HEK293 (cell line): ENCODE results near the gene GLCE.
A peak's percentile ranks its signal among the peaks of the same experiment; 100 is the strongest.

Experiments
- CTCF ChIA-PET: fragments of 350-600 bp; formaldehyde crosslinking; extraction: SDS; loops from one replicate; lab custom pipeline; 2021; ENCODE audit warnings: antibody characterized with exemption; lab: Yijun Ruan, JAX
- POLR2A ChIA-PET: fragments of 300-600 bp; formaldehyde crosslinking; extraction: SDS; loops from one replicate; lab custom pipeline; 2020; ENCODE audit warnings: antibody characterized with exemption, inconsistent platforms; lab: Yijun Ruan, JAX
- H3K27ac ChIP-seq: fragments of 200-500 bp; sonication (Bioruptor generic); 2 replicates; pipeline ENCODE4 v1.5.1; 2014; ENCODE audit warnings: low read depth, low read length, control low read depth, inconsistent platforms; ENCODE audit errors: extremely low read depth
- H3K36me3 ChIP-seq, 2 experiments: fragments of 200-500 bp in 1 of 2; sonication (Bioruptor generic) in 1 of 2; 1 replicate in 1 of 2; 2 replicates in 1 of 2; pipeline ENCODE4 v1.5.1; 2014 to 2017; ENCODE audit warnings: inconsistent platforms in 2 of 2, low read length in 2 of 2; ENCODE audit not compliant: control insufficient read depth in 2 of 2, insufficient read depth in 1 of 2
- H3K4me1 ChIP-seq: fragments of 200-500 bp; sonication (Bioruptor generic); 2 replicates; pipeline ENCODE4 v1.5.1; 2014; ENCODE audit warnings: mild to moderate bottlenecking, low read length, inconsistent platforms; ENCODE audit not compliant: control insufficient read depth, insufficient read depth
- H3K4me3 ChIP-seq: 2 replicates; pipeline ENCODE4 v1.5.1; 2011; ENCODE audit warnings: low read depth, mild to moderate bottlenecking, control low read depth, low read length, moderate library complexity
- H3K9me3 ChIP-seq: fragments of 200-500 bp; sonication (Bioruptor generic); 2 replicates; pipeline ENCODE4 v1.5.1; 2014; ENCODE audit warnings: low read depth, low read length, inconsistent platforms; ENCODE audit not compliant: control insufficient read depth, insufficient read depth
- FEZF1 ChIP-seq: fragments of 450-650 bp; formaldehyde crosslinking; IDR thresholded peaks from 2 replicates; pipeline ENCODE4 v1.5.1; 2016; ENCODE audit warnings: missing biosample characterization, missing genetic modification characterization
- GFI1B ChIP-seq: fragments of 450-650 bp; formaldehyde crosslinking; IDR thresholded peaks from 2 replicates; pipeline ENCODE4 v1.5.1; 2016; ENCODE audit warnings: missing biosample characterization, missing genetic modification characterization
- SP7 ChIP-seq: fragments of 450-650 bp; formaldehyde crosslinking; IDR thresholded peaks from 2 replicates; pipeline ENCODE4 v1.5.1; 2016; ENCODE audit warnings: missing biosample characterization, missing genetic modification characterization
- TRIM28 ChIP-seq: IDR thresholded peaks from 2 replicates; pipeline ENCODE4 v1.6.1; 2011; ENCODE audit warnings: low read length, control low read depth, borderline replicate concordance
- ZFP3 ChIP-seq: fragments of 450-650 bp; formaldehyde crosslinking; IDR thresholded peaks from 2 replicates; pipeline ENCODE4 v1.5.1; 2016; ENCODE audit warnings: low read depth, missing biosample characterization, missing genetic modification characterization
- ZFP69B ChIP-seq: fragments of 450-650 bp; formaldehyde crosslinking; IDR thresholded peaks from 2 replicates; pipeline ENCODE4 v1.5.1; 2016; ENCODE audit warnings: missing biosample characterization, missing genetic modification characterization
- ZNF211 ChIP-seq: fragments of 450-650 bp; formaldehyde crosslinking; IDR thresholded peaks from 2 replicates; pipeline ENCODE4 v1.5.1; 2016; ENCODE audit warnings: low read depth, missing biosample characterization, missing genetic modification characterization
- ZNF426 ChIP-seq: fragments of 450-650 bp; formaldehyde crosslinking; IDR thresholded peaks from 2 replicates; pipeline ENCODE4 v1.5.1; 2017; ENCODE audit warnings: missing biosample characterization, missing genetic modification characterization, mild to moderate bottlenecking, inconsistent platforms, moderate library complexity
- ZNF558 ChIP-seq: fragments of 450-650 bp; formaldehyde crosslinking; IDR thresholded peaks from 2 replicates; pipeline ENCODE4 v1.5.1; 2016; ENCODE audit warnings: missing biosample characterization, missing genetic modification characterization
- ZNF701 ChIP-seq: fragments of 450-650 bp; formaldehyde crosslinking; IDR thresholded peaks from 2 replicates; pipeline ENCODE4 v1.5.1; 2016; ENCODE audit warnings: missing biosample characterization, missing genetic modification characterization
- ZNF792 ChIP-seq: fragments of 450-650 bp; formaldehyde crosslinking; IDR thresholded peaks from 2 replicates; pipeline ENCODE4 v1.5.1; 2016; ENCODE audit warnings: missing biosample characterization, missing genetic modification characterization
- TF ChIP-seq, protein P1 (sequence below): fragments of 450-650 bp; formaldehyde crosslinking; IDR thresholded peaks from 2 replicates; pipeline ENCODE4 v1.5.1; 2016; ENCODE audit warnings: missing biosample characterization, missing genetic modification characterization
- TF ChIP-seq, protein P2 (sequence below): fragments of 450-650 bp; formaldehyde crosslinking; IDR thresholded peaks from 2 replicates; pipeline ENCODE4 v1.5.1; 2016; ENCODE audit warnings: missing biosample characterization, missing genetic modification characterization
- TF ChIP-seq, protein P3 (sequence below): fragments of 450-650 bp; formaldehyde crosslinking; IDR thresholded peaks from 2 replicates; pipeline ENCODE4 v1.5.1; 2016; ENCODE audit warnings: missing biosample characterization, missing genetic modification characterization
- TF ChIP-seq, protein P4 (sequence below): fragments of 450-650 bp; formaldehyde crosslinking; IDR thresholded peaks from 2 replicates; pipeline ENCODE4 v1.5.1; 2016; ENCODE audit warnings: missing biosample characterization, missing genetic modification characterization
- TF ChIP-seq, protein P5 (sequence below): fragments of 450-650 bp; formaldehyde crosslinking; IDR thresholded peaks from 2 replicates; pipeline ENCODE4 v1.5.1; 2016; ENCODE audit warnings: missing biosample characterization, missing genetic modification characterization

GLCE gene

DNA sequence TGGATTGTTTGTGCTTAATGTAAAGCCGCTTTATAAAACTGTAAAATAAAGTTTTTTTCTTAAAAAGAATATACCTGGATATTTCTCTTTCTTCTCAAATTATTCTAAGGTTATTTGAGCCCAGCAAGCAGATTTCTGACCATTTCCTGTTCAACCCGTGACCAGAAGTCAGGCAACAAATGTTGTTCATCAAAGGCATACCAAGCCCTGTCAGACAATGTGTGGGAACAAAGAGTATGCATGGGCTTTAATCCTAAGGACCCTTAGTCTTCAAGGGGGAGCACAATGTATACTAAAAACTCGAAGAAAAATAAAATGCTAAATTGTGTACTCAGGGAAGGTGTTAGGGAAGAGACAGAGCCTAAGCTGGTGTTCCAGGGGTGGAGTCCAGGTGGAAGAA is 111.7 kb downstream of the GLCE start (continued):
- TF ChIP-seq, protein P1, sequence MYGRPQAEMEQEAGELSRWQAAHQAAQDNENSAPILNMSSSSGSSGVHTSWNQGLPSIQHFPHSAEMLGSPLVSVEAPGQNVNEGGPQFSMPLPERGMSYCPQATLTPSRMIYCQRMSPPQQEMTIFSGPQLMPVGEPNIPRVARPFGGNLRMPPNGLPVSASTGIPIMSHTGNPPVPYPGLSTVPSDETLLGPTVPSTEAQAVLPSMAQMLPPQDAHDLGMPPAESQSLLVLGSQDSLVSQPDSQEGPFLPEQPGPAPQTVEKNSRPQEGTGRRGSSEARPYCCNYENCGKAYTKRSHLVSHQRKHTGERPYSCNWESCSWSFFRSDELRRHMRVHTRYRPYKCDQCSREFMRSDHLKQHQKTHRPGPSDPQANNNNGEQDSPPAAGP: no peak
- no peak for TF ChIP-seq ZNF211 (tag by site-specific recombination)
- TF ChIP-seq GFI1B (tag by site-specific recombination): no peak
- TF ChIP-seq, protein P2, sequence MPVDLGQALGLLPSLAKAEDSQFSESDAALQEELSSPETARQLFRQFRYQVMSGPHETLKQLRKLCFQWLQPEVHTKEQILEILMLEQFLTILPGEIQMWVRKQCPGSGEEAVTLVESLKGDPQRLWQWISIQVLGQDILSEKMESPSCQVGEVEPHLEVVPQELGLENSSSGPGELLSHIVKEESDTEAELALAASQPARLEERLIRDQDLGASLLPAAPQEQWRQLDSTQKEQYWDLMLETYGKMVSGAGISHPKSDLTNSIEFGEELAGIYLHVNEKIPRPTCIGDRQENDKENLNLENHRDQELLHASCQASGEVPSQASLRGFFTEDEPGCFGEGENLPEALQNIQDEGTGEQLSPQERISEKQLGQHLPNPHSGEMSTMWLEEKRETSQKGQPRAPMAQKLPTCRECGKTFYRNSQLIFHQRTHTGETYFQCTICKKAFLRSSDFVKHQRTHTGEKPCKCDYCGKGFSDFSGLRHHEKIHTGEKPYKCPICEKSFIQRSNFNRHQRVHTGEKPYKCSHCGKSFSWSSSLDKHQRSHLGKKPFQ: no peak

DNA sequence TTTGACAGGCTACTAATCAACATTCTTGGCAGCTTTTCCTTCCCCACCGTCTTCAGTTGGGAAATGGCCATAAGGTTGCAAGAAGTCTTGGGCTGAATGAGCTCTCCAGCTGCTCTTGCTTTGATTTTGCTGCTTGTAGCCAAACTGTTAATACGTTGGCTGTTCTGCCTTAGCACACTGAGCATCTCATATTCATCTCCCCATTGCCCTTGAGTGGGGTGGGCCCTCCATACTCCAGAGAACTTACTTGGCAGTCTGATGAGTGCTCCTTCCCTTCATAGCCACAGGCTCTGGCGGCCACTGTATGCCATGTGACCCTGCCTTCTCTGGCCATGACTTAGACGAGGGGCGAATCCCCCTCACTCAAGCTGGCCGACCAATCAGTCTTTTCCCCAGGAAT is 112.5 kb downstream of the GLCE start:
- ChIA-PET POLR2A (no interaction called here), CTCF (interaction anchor here (0.7 to 1.1 kb wide), 3 partner anchors 30 to 214 kb away, joined by 3 to 4 read pairs (median 3); no protein-coding TSS in a partner anchor)
- no peaks in the 10 kb centered on the region for H3K36me3 ChIP-seq
- H3K4me3 ChIP-seq: no peak overlapping the region
- H3K4me1 ChIP-seq: peaks cover 19% of the 10 kb centered on the region
- no peaks in the 10 kb centered on the region for H3K9me3 ChIP-seq
- no peak for TF ChIP-seq ZNF558 (tag by site-specific recombination)
- TF ChIP-seq, protein P3, sequence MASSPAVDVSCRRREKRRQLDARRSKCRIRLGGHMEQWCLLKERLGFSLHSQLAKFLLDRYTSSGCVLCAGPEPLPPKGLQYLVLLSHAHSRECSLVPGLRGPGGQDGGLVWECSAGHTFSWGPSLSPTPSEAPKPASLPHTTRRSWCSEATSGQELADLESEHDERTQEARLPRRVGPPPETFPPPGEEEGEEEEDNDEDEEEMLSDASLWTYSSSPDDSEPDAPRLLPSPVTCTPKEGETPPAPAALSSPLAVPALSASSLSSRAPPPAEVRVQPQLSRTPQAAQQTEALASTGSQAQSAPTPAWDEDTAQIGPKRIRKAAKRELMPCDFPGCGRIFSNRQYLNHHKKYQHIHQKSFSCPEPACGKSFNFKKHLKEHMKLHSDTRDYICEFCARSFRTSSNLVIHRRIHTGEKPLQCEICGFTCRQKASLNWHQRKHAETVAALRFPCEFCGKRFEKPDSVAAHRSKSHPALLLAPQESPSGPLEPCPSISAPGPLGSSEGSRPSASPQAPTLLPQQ (tag by site-specific recombination): 0 out of 2 replicates have a peak, but pooled peaks have one; percentile 24
- peak; percentile 54; the same call in 1 of the 2 replicates for TF ChIP-seq ZFP69B (tag by site-specific recombination)
- H3K27ac ChIP-seq: no peak overlapping the region

DNA sequence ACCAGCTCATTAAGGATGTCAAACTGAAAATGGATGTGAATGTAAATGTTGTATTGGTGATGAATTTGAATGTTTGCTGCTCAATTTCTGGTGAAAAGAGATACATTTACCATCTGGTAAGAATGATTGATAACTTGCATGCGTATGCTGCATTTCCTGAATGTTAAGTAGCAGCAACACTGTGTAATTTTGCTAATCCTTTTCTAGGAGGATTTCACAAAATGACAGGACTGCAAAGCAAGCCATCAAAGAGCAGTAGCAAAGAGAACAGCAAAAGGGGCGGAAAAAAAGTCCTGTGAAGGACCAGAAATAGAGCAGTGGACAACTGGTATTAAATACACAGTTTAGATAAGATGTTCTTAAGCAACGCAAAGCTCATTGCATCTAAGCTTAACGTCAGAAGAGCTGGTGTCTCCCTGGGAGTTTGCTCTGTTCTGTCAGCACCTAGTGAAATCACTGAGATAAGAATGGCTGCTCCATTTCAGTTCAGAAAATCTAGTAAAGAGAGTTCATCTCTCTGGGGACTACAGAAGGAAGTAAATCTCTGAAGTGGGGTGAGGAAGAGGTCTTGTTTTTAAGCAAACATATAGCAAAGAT is 114.7 kb downstream of the GLCE start:
- ChIA-PET CTCF (interaction anchor here (0.7 to 3.7 kb wide), 3 partner anchors 9 to 219 kb away, joined by 3 to 19 read pairs (median 4); no protein-coding TSS in a partner anchor), POLR2A (no interaction called here)
- Histone ChIP-seq H3K4me1 (peaks cover 19% of the 10 kb centered on the region), H3K27ac (no peak overlapping the region), H3K9me3 (no peaks in the 10 kb centered on the region), H3K36me3 (no peaks in the 10 kb centered on the region), H3K4me3 (no peak overlapping the region)
- TF ChIP-seq TRIM28 (peak; percentile 44; the same call in 1 of the 2 replicates), FEZF1 (tag by site-specific recombination) (peak; percentile 99), ZNF701 (no peak), ZFP3 (no peak), SP7 (peak; percentile 55; the same call in 1 of the 2 replicates), ZNF792 (tag by site-specific recombination) (no peak), ZNF426 (tag by site-specific recombination) (no peak)
- TF ChIP-seq, protein P4, sequence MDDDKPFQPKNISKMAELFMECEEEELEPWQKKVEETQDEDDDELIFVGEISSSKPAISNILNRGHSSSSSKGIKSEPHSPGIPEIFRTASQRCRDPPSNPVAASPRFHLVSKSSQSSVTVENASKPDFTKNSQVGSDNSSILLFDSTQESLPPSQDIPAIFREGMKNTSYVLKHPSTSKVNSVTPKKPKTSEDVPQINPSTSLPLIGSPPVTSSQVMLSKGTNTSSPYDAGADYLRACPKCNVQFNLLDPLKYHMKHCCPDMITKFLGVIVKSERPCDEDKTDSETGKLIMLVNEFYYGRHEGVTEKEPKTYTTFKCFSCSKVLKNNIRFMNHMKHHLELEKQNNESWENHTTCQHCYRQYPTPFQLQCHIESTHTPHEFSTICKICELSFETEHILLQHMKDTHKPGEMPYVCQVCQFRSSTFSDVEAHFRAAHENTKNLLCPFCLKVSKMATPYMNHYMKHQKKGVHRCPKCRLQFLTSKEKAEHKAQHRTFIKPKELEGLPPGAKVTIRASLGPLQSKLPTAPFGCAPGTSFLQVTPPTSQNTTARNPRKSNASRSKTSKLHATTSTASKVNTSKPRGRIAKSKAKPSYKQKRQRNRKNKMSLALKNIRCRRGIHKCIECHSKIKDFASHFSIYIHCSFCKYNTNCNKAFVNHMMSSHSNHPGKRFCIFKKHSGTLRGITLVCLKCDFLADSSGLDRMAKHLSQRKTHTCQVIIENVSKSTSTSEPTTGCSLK (tag by site-specific recombination): no peak
- TF ChIP-seq, protein P5, sequence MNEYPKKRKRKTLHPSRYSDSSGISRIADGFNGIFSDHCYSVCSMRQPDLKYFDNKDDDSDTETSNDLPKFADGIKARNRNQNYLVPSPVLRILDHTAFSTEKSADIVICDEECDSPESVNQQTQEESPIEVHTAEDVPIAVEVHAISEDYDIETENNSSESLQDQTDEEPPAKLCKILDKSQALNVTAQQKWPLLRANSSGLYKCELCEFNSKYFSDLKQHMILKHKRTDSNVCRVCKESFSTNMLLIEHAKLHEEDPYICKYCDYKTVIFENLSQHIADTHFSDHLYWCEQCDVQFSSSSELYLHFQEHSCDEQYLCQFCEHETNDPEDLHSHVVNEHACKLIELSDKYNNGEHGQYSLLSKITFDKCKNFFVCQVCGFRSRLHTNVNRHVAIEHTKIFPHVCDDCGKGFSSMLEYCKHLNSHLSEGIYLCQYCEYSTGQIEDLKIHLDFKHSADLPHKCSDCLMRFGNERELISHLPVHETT (tag by site-specific recombination): no peak
